A375 (cell line): ENCODE data around the gene PSIP1. TPM values are rescaled to one million over a fixed set of nuclear protein-coding genes. Genes with fewer than 3 reads are reported as not detected.

Source experiments
- small RNA-seq: library from RNA; depleted of rRNA; stranded (forward); fragments of <200 nt; gene quantifications from one replicate; pipeline ENCODE3, GENCODE V24; 2014
- total RNA-seq: library from RNA; depleted of rRNA; stranded (reverse); fragments of >200 nt; shearing (Covaris generic); gene quantifications from 2 replicates; pipeline ENCODE4 v1.2.3, GENCODE V29; 2014; rRNA removed

The PSIP1 gene
- 147 and 160 TPM in 2 replicates for total RNA-seq

DNA sequence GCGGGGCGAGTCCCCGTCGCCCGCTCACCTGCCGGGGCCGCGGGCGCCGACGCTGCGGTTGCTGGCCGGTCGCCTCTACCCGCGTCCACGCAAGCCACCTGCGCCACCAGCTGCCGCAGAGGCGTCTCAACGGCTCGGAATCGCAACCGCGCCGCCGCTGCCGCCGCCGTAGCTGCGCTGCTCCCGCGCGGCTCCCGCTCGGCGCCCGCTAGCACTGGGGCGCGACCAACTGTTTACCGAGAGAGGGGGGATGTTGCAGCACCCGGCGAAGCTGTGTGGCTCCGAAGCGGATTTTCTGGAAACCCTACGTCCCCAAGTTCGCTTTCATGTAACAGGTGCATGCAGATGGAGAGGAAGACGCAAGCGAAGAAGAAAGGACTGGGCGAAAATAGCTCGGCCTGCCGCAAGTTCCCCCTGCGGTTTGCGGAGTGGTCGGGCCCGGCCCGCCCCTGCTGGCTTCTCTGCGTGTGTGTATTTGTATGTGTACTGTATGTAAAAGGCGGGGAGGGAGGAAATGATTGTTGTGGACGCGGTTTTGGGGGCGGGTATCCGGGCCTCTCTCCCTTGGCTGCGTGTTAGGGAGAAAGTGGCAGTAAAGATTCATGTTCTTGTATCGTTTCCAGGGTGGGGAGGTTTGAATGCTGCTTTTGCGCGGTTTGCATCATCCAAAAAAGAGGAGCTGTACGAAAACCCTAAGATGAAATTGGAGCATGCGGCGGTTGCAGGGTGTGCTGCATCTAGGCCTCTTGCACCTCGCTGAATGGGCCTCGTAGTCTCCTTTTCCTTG, at the start of gene PSIP1:
Gene PSIP1, minus strand, starts transcription at position 182 of the 787 bp plus-strand sequence. CDS start 782 bp downstream, outside the sequence.

DNA sequence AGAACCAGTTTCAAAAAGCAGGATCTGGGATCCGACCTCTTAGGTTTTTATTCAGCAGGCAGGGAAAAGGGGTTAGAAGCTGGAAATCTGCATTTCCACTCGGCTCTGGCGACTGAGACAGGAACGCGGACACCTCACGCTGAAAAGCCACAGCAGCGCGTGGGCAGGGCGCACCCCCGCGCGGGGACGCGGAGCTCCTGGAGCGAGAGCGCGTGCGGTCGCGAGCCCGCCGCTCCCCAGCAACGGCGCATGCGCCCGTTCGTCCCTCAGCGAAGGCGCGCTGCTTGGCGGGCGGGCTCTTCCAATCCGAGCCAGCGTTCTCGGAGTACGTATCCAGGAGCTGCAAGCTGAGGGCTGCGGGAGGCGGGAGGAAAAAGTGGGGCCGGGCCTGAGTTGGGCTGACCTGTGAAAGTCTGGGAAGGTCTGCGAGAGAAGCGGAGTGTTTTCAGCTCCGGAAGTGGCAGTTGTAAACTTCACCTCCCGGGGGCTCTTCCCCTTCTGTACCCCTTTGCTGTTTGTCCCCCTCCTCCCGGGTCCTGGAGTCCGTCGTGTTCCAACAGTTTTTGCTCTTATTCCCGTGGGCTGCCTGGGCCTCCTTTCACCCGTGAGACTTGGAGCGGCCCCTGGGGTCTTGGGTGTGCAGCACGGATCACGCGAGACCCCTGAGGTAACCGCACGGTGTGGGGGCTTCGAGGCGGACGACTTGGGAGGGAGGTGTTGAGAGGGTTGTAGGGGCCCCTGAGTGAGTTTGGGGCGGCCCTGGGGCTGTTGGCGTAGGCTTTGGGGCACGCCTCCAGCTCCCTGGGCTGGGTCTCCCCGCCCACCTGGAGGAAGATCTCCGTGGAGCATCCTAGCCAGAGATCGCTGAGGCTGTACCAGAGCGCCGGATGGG, 42.1 kb upstream of the PSIP1 start, which contains the start of gene CCDC171:
Gene CCDC171, plus strand, starts transcription at position 408 of the 892 bp plus-strand sequence. CDS start 11,046 bp downstream, outside the sequence.

DNA sequence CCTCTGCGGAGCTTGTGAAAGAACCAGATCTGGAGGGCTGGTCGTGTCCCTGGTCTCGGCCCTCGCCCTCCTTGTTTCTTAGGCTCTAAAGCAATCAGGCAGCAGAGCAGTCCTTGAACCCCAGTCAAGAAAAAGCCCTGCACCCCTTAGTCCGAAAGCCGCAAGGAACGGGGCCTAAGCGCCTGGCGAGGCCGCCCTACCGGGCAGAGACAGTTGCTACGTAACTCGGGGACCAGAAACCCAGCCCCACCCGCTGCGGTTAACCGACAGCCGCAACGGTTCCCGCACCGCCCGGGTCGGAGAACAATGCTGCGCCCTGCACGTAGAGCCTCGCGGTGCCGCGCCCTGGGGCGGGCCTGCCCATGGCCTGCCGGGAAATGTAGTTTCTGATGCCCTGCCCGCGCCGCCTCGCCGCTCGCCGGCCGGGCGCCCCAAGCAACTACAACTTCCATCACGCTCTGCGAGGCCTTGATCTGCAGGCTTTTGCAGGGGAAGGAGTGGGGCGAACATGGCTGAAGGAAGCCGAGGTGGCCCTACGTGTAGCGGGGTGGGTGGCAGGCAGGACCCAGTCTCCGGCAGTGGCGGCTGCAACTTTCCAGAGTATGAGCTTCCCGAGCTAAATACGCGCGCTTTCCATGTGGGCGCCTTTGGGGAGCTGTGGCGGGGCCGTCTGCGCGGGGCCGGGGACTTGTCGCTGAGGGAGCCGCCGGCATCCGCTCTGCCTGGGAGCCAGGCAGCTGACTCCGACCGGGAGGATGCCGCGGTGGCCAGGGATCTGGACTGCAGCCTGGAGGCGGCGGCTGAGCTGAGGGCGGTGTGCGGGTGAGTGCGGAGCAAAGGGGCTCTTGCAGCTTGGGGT, 88.2 kb downstream of the PSIP1 start, which contains the start of gene SNAPC3:
Gene SNAPC3, plus strand, starts transcription at position 505 of the 859 bp plus-strand sequence. Its CDS starts 4 bp downstream, at position 509.

Small RNA genes lying within 50 kb of the gene (small RNA-seq; reads per million reads assigned to genes)
- gene AL513423.1 (not detected), gene RN7SL98P (not detected), gene RNU6-246P (not detected), gene RNU6-319P (not detected)

Other genes starting within 250 kb of the PSIP1 start
- gene TTC39B, start 203.8 kb downstream of the PSIP1 start, total RNA-seq = 3.9 and 6.7 TPM in 2 replicates
- gene SNAPC3, start 88.1 kb downstream of the PSIP1 start, total RNA-seq = 50.1 and 57.2 TPM in 2 replicates
- 2.5 and 2.9 TPM in 2 replicates for gene CCDC171, start 42.1 kb upstream of the PSIP1 start, total RNA-seq